Measurements from ENCODE around the gene RAET1L. TPM values are rescaled to one million over a fixed set of nuclear protein-coding genes. Genes with fewer than 3 reads are reported as not detected.

Gene RAET1L
- total RNA-seq, 1 experiment from 2014 or later, result not detected

GRCh38 chr6:150048099-150048498, 22.8 kb upstream of the RAET1L start (continued):
- TF ChIP-seq, protein P1, sequence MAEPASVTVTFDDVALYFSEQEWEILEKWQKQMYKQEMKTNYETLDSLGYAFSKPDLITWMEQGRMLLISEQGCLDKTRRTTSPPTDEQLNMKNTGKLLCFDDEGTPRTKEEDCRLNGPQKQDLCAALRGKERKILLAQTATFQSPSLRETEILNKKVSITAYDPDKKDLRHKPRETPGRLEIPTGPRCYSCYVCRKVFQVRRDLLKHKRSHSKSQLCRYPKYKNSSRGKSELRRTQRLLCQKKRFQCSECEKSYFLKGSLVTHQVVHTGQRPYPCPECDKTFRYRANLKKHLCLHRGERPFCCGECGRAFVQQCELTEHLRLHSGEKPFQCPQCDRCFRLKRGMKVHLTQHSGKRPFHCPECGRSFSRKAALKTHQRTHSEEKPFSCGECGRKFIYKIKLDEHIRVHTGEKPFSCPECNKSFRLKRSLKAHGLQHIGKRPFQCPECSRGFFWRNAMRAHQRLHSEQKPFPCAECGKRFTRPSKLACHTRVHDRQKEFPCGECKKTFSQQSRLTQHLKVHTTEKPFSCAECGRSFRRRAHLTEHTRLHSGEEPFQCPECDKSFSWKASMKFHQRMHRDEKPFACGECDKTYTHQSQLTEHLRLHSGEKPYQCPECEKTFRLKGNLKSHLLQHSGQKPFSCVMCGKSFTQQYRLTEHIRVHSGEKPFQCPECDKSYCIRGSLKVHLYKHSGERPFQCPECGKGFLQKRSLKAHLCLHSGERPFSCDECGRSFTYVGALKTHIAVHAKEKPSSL (CRISPR knock-in tag; conservative IDR thresholded peaks at IDR 0.05), result no peak
- TF ChIP-seq AR (CRISPR knock-in tag; IDR thresholded peaks at IDR 0.05) (no peak), ATF1 (CRISPR knock-in tag; IDR thresholded peaks at IDR 0.05) (no peak), SP1 (CRISPR knock-in tag; conservative IDR thresholded peaks at IDR 0.05) (no peak)
- TF ChIP-seq, protein P2, sequence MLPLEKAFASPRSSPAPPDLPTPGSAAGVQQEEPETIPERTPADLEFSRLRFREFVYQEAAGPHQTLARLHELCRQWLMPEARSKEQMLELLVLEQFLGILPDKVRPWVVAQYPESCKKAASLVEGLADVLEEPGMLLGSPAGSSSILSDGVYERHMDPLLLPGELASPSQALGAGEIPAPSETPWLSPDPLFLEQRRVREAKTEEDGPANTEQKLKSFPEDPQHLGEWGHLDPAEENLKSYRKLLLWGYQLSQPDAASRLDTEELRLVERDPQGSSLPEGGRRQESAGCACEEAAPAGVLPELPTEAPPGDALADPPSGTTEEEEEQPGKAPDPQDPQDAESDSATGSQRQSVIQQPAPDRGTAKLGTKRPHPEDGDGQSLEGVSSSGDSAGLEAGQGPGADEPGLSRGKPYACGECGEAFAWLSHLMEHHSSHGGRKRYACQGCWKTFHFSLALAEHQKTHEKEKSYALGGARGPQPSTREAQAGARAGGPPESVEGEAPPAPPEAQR (CRISPR knock-in tag; IDR thresholded peaks at IDR 0.05), result no peak

DNA sequence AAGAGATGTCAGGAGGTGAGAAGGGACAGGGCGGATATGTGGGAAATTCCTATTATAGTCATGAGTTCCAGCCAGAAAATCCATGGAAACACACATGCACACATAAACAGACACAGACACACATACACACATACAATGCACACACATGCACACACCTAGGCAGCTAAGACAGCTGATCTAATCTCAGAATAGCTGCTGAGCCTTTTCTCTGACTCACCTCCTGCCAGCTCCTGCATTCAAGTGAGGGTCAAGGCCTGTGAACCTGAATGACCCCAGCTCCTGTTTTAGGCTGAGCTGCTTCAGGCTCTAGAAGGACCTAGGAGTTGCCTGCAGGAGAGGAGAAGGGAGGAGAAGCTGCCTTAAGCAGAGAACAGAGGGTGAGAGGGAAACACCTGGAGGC, 21.6 kb upstream of the RAET1L start:
- ChIA-PET POLR2A (interaction anchor here (0.5 kb wide), 1 partner anchor 691 kb away, joined by 3 read pairs; no protein-coding TSS in a partner anchor), CTCF (interaction anchor here (1.0 to 1.2 kb wide), 2 partner anchors 22 to 348 kb away, joined by 3 read pairs; partner anchors contain the start of gene ULBP3)
- DNase-seq (ENCODE audit: low spot score) (no peak), ATAC-seq (no peak)
- H3K9me3 Mint-ChIP-seq, result peaks cover 4% of the 10 kb centered on the region; the same call in 1 of the 2 replicates
- H3K27me3 Mint-ChIP-seq (ENCODE audit: low read depth), result peaks cover 41% of the 10 kb centered on the region
- H3K4me1 Mint-ChIP-seq, result no peaks in the 10 kb centered on the region
- H3K4me3 Mint-ChIP-seq, result no peak overlapping the region
- no peaks in the 10 kb centered on the region for H3K36me3 Mint-ChIP-seq
- TF ChIP-seq HMGA2 (CRISPR knock-in tag; IDR thresholded peaks at IDR 0.05) (no peak), AFF4 (CRISPR knock-in tag; IDR thresholded peaks at IDR 0.05; ENCODE audit: borderline replicate concordance) (no peak), ZNF317 (CRISPR knock-in tag; IDR thresholded peaks at IDR 0.05; ENCODE audit: borderline replicate concordance, low read depth) (no peak), TP53 (CRISPR knock-in tag; IDR thresholded peaks at IDR 0.05) (no peak)
- TF ChIP-seq, protein P3, sequence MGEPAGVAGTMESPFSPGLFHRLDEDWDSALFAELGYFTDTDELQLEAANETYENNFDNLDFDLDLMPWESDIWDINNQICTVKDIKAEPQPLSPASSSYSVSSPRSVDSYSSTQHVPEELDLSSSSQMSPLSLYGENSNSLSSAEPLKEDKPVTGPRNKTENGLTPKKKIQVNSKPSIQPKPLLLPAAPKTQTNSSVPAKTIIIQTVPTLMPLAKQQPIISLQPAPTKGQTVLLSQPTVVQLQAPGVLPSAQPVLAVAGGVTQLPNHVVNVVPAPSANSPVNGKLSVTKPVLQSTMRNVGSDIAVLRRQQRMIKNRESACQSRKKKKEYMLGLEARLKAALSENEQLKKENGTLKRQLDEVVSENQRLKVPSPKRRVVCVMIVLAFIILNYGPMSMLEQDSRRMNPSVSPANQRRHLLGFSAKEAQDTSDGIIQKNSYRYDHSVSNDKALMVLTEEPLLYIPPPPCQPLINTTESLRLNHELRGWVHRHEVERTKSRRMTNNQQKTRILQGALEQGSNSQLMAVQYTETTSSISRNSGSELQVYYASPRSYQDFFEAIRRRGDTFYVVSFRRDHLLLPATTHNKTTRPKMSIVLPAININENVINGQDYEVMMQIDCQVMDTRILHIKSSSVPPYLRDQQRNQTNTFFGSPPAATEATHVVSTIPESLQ (CRISPR knock-in tag; IDR thresholded peaks at IDR 0.05), result no peak
- no peak overlapping the region for H3K27ac Mint-ChIP-seq

Measured in WTC11 (cell line).